Effector memory CD4-positive, alpha-beta T cell (primary cell): Measurements from ENCODE around the gene ACVR1C.
"Not testable (repeated sequence)": the region's sequence is repeated elsewhere in the genome, so short reads cannot be mapped to it uniquely, and the experiment has no call there.

Experiments used
- DNase-seq, 3 donors: peaks; one replicate each; pipeline ENCODE4 v3.0.0-alpha.2; 2020
- H3K27ac ChIP-seq: 2 replicates; pipeline ENCODE4 v1.7.0; 2013; ENCODE audit warnings: mild to moderate bottlenecking, low read length, moderate library complexity; ENCODE audit not compliant: insufficient read depth, poor library complexity, severe bottlenecking
- H3K27me3 ChIP-seq: replicated peaks from 2 replicates; pipeline ENCODE4 v1.7.0; 2013; ENCODE audit warnings: mild to moderate bottlenecking, low read length; ENCODE audit not compliant: insufficient read depth, control insufficient read depth, poor library complexity, severe bottlenecking
- H3K36me3 ChIP-seq: 2 replicates; pipeline ENCODE4 v1.7.0; 2013; ENCODE audit warnings: mild to moderate bottlenecking, low read length, moderate library complexity; ENCODE audit not compliant: control insufficient read depth, insufficient read depth
- H3K4me1 ChIP-seq: 2 replicates; pipeline ENCODE4 v1.7.0; 2013; ENCODE audit warnings: low read length, mild to moderate bottlenecking; ENCODE audit not compliant: control insufficient read depth, insufficient read depth, poor library complexity, severe bottlenecking
- H3K4me3 ChIP-seq: 2 replicates; pipeline ENCODE4 v1.7.0; 2013; ENCODE audit warnings: low read length, low read depth, mild to moderate bottlenecking; ENCODE audit not compliant: insufficient read depth, poor library complexity, severe bottlenecking
- H3K9me3 ChIP-seq: 2 replicates; pipeline ENCODE4 v1.7.0; 2013; ENCODE audit warnings: mild to moderate bottlenecking, low read length, moderate library complexity; ENCODE audit not compliant: control insufficient read depth

Gene ACVR1C

DNA sequence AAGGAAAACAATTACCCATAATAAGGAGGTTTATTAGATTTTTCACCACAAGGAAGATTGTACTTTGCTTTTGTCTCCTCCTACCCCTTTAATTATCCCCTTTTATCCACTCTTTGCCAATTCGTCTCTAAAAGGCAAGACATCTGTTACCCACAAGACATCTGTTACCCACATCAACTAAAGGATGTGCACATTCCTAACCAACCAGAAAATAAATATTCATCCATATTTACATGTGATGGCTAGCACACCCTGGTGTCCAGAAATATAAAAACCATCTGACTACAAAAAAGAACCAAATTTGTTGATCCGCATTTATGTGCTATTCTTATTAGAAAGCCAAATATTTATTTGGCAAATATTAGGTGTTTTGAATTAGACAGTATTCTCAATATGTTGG is 35.7 kb downstream of the ACVR1C start:
- Histone ChIP-seq H3K36me3 (no peaks in the 10 kb centered on the region), H3K27ac (no peak overlapping the region), H3K27me3 (no peaks in the 10 kb centered on the region), H3K4me1 (no peaks in the 10 kb centered on the region), H3K9me3 (no peaks in the 10 kb centered on the region), H3K4me3 (no peak overlapping the region)
- no peak for DNase-seq

GRCh38 chr2:157592374-157592773 is 36.3 kb downstream of the ACVR1C start:
- Histone ChIP-seq H3K36me3 (no peaks in the 10 kb centered on the region), H3K27ac (no peak overlapping the region), H3K4me1 (no peaks in the 10 kb centered on the region), H3K4me3 (no peak overlapping the region), H3K27me3 (no peaks in the 10 kb centered on the region), H3K9me3 (no peaks in the 10 kb centered on the region)
- DNase-seq = no peak

DNA sequence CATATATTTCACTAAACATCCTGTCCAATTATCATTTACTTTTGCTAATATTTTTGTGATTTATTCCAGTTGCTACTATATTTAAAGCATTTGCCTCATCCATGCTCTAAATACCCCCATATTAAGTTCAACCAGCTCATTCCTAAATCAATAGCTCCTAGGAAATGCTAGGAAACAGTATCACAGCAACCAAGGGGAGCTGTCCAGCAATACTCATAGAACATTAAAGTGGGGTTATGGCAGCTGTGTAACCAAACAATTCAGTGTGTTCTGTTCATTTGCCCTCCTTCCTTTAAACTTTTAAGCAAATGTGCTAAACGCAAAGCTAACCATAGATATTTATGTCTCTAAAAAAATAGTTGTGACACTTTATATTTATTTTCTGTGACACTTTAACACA is 41.1 kb downstream of the ACVR1C start:
- no peak overlapping the region for H3K27ac ChIP-seq
- H3K9me3 ChIP-seq = peaks cover 3% of the 10 kb centered on the region
- DNase-seq = no peak
- no peaks in the 10 kb centered on the region for H3K36me3 ChIP-seq
- H3K4me3 ChIP-seq = no peak overlapping the region
- H3K4me1 ChIP-seq = no peaks in the 10 kb centered on the region
- no peaks in the 10 kb centered on the region for H3K27me3 ChIP-seq

DNA sequence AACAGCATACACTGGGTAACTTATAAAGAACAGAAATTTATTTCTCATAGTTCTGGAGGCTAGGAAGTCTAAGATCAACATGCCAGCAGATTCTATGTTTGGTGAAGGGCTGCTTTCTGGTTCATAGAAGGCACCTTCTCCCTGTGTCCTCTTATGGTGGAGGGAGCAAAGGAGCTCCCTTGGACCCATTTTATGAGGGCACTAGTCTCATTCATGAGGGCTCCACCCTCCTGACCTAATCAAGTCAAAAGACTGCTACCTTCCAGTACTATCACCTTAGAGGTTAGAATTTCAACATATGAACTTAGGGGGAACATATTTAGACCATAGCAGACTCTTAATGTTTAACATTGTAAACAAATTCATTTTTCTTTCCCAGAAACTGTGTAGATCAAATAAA is 54.5 kb downstream of the ACVR1C start:
- H3K36me3 ChIP-seq = no peaks in the 10 kb centered on the region
- H3K4me1 ChIP-seq = no peaks in the 10 kb centered on the region
- DNase-seq = no peak
- H3K4me3 ChIP-seq = no peak overlapping the region
- no peak overlapping the region for H3K27ac ChIP-seq
- no peaks in the 10 kb centered on the region for H3K27me3 ChIP-seq
- H3K9me3 ChIP-seq = no peaks in the 10 kb centered on the region

- Histone ChIP-seq H3K4me1 (no peaks in the 10 kb centered on the region), H3K9me3 (no peaks in the 10 kb centered on the region), H3K36me3 (no peaks in the 10 kb centered on the region), H3K27me3 (no peaks in the 10 kb centered on the region), H3K27ac (no peak overlapping the region), H3K4me3 (no peak overlapping the region)
- DNase-seq = no peak
Observed at GRCh38 chr2:157572725-157573124, 55.9 kb downstream of the ACVR1C start.

DNA sequence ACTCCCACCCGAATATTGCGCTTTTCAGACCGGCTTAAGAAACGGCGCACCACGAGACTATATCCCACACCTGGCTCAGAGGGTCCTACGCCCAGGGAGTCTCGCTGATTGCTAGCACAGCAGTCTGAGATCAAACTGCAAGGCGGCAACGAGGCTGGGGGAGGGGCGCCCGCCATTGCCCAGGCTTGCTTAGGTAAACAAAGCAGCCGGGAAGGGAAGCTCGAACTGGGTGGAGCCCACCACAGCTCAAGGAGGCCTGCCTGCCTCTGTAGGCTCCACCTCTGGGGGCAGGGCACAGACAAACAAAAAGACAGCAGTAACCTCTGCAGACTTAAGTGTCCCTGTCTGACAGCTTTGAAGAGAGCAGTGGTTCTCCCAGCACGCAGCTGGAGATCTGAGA is 62.0 kb downstream of the ACVR1C start:
- not testable (repeated sequence) for H3K27ac ChIP-seq, DNase-seq, H3K4me1 ChIP-seq, H3K4me3 ChIP-seq, H3K36me3 ChIP-seq, H3K9me3 ChIP-seq, H3K27me3 ChIP-seq

DNA sequence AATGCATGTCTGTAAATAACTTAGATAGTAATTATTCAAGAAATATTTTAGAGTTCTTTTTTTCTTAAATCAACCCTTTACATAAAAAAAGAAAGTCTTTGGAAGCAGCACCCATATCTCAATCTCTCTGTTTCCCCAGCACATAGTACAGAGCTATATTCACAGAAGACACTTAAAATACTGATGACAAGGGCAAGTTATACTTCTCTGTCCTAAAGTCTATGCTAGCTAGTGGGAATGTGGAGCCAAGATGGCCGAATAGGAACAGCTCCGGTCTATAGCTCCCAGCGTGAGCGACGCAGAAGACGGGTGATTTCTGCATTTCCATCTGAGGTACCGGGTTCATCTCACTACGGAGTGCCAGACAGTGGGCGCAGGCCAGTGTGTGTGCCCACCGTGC is 62.6 kb downstream of the ACVR1C start:
- not testable (repeated sequence) for H3K4me3 ChIP-seq, H3K27ac ChIP-seq, H3K36me3 ChIP-seq, H3K4me1 ChIP-seq, DNase-seq, H3K9me3 ChIP-seq, H3K27me3 ChIP-seq

DNA sequence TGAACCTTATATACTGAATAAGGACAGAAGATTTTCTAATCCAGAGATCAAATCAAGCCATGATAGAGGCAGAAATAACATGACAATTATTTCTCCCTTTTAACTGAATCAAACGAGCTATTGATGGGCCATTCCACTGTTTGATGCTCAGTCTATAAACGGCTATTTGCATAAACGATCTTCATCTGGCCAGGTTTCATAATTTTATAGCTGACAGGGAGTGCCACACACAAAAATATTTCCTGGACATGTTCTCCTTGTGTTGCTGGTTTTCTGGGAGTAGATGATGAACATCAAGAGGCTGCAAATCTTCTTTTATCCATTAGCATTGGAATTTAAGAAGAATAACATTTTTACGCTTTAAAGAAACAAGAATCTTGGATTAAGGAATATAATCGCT is 63.1 kb downstream of the ACVR1C start:
- Histone ChIP-seq H3K27ac (no peak overlapping the region), H3K9me3 (no peaks in the 10 kb centered on the region), H3K4me3 (no peak overlapping the region), H3K36me3 (no peaks in the 10 kb centered on the region), H3K4me1 (no peaks in the 10 kb centered on the region), H3K27me3 (no peaks in the 10 kb centered on the region)
- DNase-seq = no peak

DNA sequence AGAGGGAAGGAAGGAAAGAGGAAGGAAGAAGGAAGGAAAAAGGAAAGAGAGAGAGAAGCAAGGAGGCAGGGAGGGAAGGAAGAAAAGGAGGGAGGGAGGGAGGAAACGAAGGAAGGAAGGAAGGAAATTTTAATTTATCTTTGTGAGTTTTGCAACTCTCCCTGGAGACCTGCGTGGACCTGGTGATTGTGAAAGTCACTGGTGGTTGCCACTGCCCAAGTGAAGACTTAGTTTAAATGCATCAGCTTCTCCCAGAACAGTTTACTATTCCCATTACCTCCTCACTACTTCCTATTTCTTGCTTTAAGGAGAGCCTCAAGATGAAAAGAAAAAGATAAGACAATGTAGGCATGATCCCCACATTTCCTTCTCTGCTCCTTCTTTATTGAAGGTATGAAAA is 68.8 kb downstream of the ACVR1C start:
- Histone ChIP-seq H3K4me1 (no peaks in the 10 kb centered on the region), H3K9me3 (no peaks in the 10 kb centered on the region), H3K4me3 (no peak overlapping the region), H3K27me3 (no peaks in the 10 kb centered on the region), H3K27ac (no peak overlapping the region), H3K36me3 (no peaks in the 10 kb centered on the region)
- no peak for DNase-seq

DNA sequence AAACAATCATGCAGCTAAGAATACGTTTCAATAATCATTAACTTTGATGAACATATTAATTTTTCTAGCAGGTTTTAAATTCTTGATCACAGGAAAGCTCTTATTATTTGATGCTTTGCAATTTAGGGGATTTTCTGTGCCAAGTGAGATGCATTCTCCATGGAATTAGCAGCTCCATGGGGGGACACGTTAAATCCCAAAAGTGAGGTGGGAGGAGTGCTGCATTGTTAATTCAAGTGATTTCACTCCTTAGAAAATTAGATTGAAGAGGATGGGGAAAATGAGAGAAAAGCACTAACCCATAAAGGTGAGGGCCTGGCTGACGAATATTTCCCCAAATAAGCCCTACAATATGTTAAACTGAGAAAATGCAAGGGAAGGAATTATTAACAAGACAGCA is 69.2 kb downstream of the ACVR1C start:
- no peak for DNase-seq
- no peaks in the 10 kb centered on the region for H3K9me3 ChIP-seq
- no peaks in the 10 kb centered on the region for H3K27me3 ChIP-seq
- no peaks in the 10 kb centered on the region for H3K36me3 ChIP-seq
- no peaks in the 10 kb centered on the region for H3K4me1 ChIP-seq
- no peak overlapping the region for H3K27ac ChIP-seq
- H3K4me3 ChIP-seq = no peak overlapping the region

GRCh38 chr2:157559061-157559460 is 69.6 kb downstream of the ACVR1C start:
- no peak for DNase-seq
- H3K4me3 ChIP-seq = no peak overlapping the region
- no peak overlapping the region for H3K27ac ChIP-seq
- no peaks in the 10 kb centered on the region for H3K27me3 ChIP-seq
- H3K36me3 ChIP-seq = no peaks in the 10 kb centered on the region
- no peaks in the 10 kb centered on the region for H3K9me3 ChIP-seq
- no peaks in the 10 kb centered on the region for H3K4me1 ChIP-seq
